AG09309 (cell line): ENCODE data around the gene SHROOM1.

Source experiments
- DNase-seq: peaks from one replicate; pipeline ENCODE4 v3.0.0-alpha.2; 2010; ENCODE audit warnings: low read depth
- H3K4me3 ChIP-seq: 2 replicates; pipeline ENCODE4 v1.5.1; 2011; ENCODE audit warnings: mild to moderate bottlenecking, low read depth, low read length, moderate library complexity; ENCODE audit not compliant: control insufficient read depth
- CTCF ChIP-seq: IDR thresholded peaks from 2 replicates; pipeline ENCODE4 v1.5.1; 2011; ENCODE audit warnings: mild to moderate bottlenecking, low read depth, low read length, inconsistent platforms; ENCODE audit not compliant: insufficient read depth, control insufficient read depth; ENCODE audit errors: missing control alignments

Gene SHROOM1

GRCh38 chr5:132826424-132827082 lies 3.9 kb downstream of the SHROOM1 start:
- no peak for TF ChIP-seq CTCF
- H3K4me3 ChIP-seq, result no peak overlapping the region
- no peak for DNase-seq

GRCh38 chr5:132825834-132826391 lies 4.5 kb downstream of the SHROOM1 start:
- DNase-seq, result no peak
- TF ChIP-seq CTCF, result no peak

GRCh38 chr5:132825033-132825833 lies 5.2 kb downstream of the SHROOM1 start:
- no peak for TF ChIP-seq CTCF
- DNase-seq, result no peak
- no peak overlapping the region for H3K4me3 ChIP-seq

More at GRCh38 chr5:132825834-132826391, 4.5 kb downstream of the SHROOM1 start:
- H3K4me3 ChIP-seq, result no peak overlapping the region

- H3K4me3 ChIP-seq, result no peak overlapping the region
- DNase-seq, result no peak
- no peak for TF ChIP-seq CTCF
Measured at GRCh38 chr5:132824426-132824825, 6.0 kb downstream of the SHROOM1 start.

- TF ChIP-seq CTCF, result no peak
- H3K4me3 ChIP-seq, result no peak overlapping the region
- DNase-seq, result no peak
Measured at GRCh38 chr5:132823481-132824050, 6.9 kb downstream of the SHROOM1 start.

GRCh38 chr5:132822650-132823480 lies 7.6 kb downstream of the SHROOM1 start:
- no peak for TF ChIP-seq CTCF
- H3K4me3 ChIP-seq, result no peak overlapping the region
- no peak for DNase-seq
